ENCODE results near the gene TRIM17.
A peak's percentile ranks its signal among the peaks of the same experiment; 100 is the strongest.

TRIM17 gene

GRCh38 chr1:228457396-228458176 is 40.9 kb upstream of the TRIM17 start (continued):
- TF ChIP-seq ZSCAN30 (tag by site-specific recombination; IDR thresholded peaks at IDR 0.05) = peak; percentile 91
- TF ChIP-seq ZNF362 (tag by site-specific recombination; IDR thresholded peaks at IDR 0.05) = peak; percentile 90
- TF ChIP-seq KLF1 (tag by site-specific recombination; IDR thresholded peaks at IDR 0.05) = peak; percentile 64
- no peak for TF ChIP-seq ZNF350 (tag by site-specific recombination; IDR thresholded peaks at IDR 0.05)
- TF ChIP-seq ZSCAN5A (tag by site-specific recombination; IDR thresholded peaks at IDR 0.05) = peak; percentile 97
- peak; percentile 89 for TF ChIP-seq ZNF792 (tag by site-specific recombination; IDR thresholded peaks at IDR 0.05)
- no peak for TF ChIP-seq ZNF157 (tag by site-specific recombination; IDR thresholded peaks at IDR 0.05)
- TF ChIP-seq ZNF843 (tag by site-specific recombination; IDR thresholded peaks at IDR 0.05) = peak; percentile 82
- TF ChIP-seq ZNF645 (tag by site-specific recombination; IDR thresholded peaks at IDR 0.05) = peak; percentile 71
- peak; percentile 99 for TF ChIP-seq GLI4 (tag by site-specific recombination; IDR thresholded peaks at IDR 0.05)
- peak; percentile 69 for TF ChIP-seq ZBTB48 (tag by site-specific recombination; IDR thresholded peaks at IDR 0.05)
- no peak for TF ChIP-seq ZNF214 (tag by site-specific recombination; IDR thresholded peaks at IDR 0.05; ENCODE audit: borderline replicate concordance)
- peak; percentile 60; the same call in 1 of the 2 replicates for TF ChIP-seq ZBTB10 (tag by site-specific recombination; IDR thresholded peaks at IDR 0.05)
- no peak for TF ChIP-seq ZNF292 (tag by site-specific recombination; IDR thresholded peaks at IDR 0.05; ENCODE audit: borderline replicate concordance, low read depth)
- TF ChIP-seq ZBTB49 (tag by site-specific recombination; IDR thresholded peaks at IDR 0.05; ENCODE audit: low read depth) = no peak
- TF ChIP-seq ZNF449 (tag by site-specific recombination; IDR thresholded peaks at IDR 0.05) = peak; percentile 82; the same call in 1 of the 2 replicates
- TF ChIP-seq ZNF837 (tag by site-specific recombination; IDR thresholded peaks at IDR 0.05) = peak; percentile 94; the same call in 1 of the 2 replicates
- TF ChIP-seq ZNF530 (tag by site-specific recombination; IDR thresholded peaks at IDR 0.05; ENCODE audit: low read depth) = no peak
- TF ChIP-seq ZNF324 (tag by site-specific recombination; IDR thresholded peaks at IDR 0.05) = peak; percentile 92
- TF ChIP-seq ZBTB21 (tag by site-specific recombination; IDR thresholded peaks at IDR 0.05) = peak; percentile 88
- TF ChIP-seq ZNF558 (tag by site-specific recombination; IDR thresholded peaks at IDR 0.05) = no peak
- TF ChIP-seq ZNF433 (tag by site-specific recombination; IDR thresholded peaks at IDR 0.05; ENCODE audit: low read depth) = no peak
- TF ChIP-seq BCL6B (tag by site-specific recombination; IDR thresholded peaks at IDR 0.05) = no peak
- TF ChIP-seq ZNF785 (tag by site-specific recombination; IDR thresholded peaks at IDR 0.05) = peak; percentile 88; the same call in 1 of the 2 replicates
- TF ChIP-seq ZNF132 (tag by site-specific recombination; IDR thresholded peaks at IDR 0.05; ENCODE audit: borderline replicate concordance) = no peak
- TF ChIP-seq KLF8 (tag by site-specific recombination; IDR thresholded peaks at IDR 0.05) = peak; percentile 48; the same call in 1 of the 2 replicates

Measured in HEK293 (cell line).